Osteoblast (primary cell): ENCODE data around the gene POMT2. TPM values are rescaled to one million over a fixed set of nuclear protein-coding genes. Genes with fewer than 3 reads are reported as not detected.

Experiments
- DNase-seq: peaks from one replicate; pipeline ENCODE4 v3.0.0; 2011; ENCODE audit warnings: low spot score, mixed read lengths; ENCODE audit not compliant: insufficient read length; ENCODE audit errors: missing footprints
- H2AFZ ChIP-seq: 2 replicates; pipeline ENCODE4 v1.6.0; 2011; ENCODE audit warnings: mild to moderate bottlenecking, low read length
- H3K27ac ChIP-seq: 2 replicates; pipeline ENCODE4 v1.5.1; 2011; ENCODE audit warnings: mild to moderate bottlenecking, low read depth, low read length, moderate library complexity
- H3K27me3 ChIP-seq: 2 replicates; pipeline ENCODE4 v1.6.0; 2012; ENCODE audit warnings: mild to moderate bottlenecking, control low read depth, inconsistent platforms, low read length, moderate library complexity; ENCODE audit not compliant: insufficient read depth
- H3K36me3 ChIP-seq: 2 replicates; pipeline ENCODE4 v1.5.1; 2011; ENCODE audit warnings: mild to moderate bottlenecking, low read length, control low read depth, moderate library complexity; ENCODE audit not compliant: insufficient read depth
- H3K4me1 ChIP-seq: 2 replicates; pipeline ENCODE4 v1.5.1; 2011; ENCODE audit warnings: mild to moderate bottlenecking, low read length, control low read depth, moderate library complexity; ENCODE audit not compliant: insufficient read depth
- H3K4me2 ChIP-seq: 2 replicates; pipeline ENCODE4 v1.6.0; 2011; ENCODE audit warnings: mild to moderate bottlenecking, low read length; ENCODE audit not compliant: insufficient read depth
- H3K4me3 ChIP-seq: fragments of 200-600 bp; sonication (generic); 3 replicates; pipeline ENCODE4 v1.5.1; 2012; ENCODE audit warnings: mild to moderate bottlenecking, low read length, inconsistent platforms; ENCODE audit not compliant: insufficient read depth
- H3K79me2 ChIP-seq: 2 replicates; pipeline ENCODE4 v1.6.0; 2012; ENCODE audit warnings: mild to moderate bottlenecking, low read length, control low read depth, inconsistent platforms; ENCODE audit not compliant: insufficient read depth
- H3K9me3 ChIP-seq: 2 replicates; pipeline ENCODE4 v1.5.1; 2011; ENCODE audit warnings: low read depth, low read length, control low read depth
- H4K20me1 ChIP-seq: 2 replicates; pipeline ENCODE4 v1.6.0; 2012; ENCODE audit warnings: mild to moderate bottlenecking, low read length, control low read depth; ENCODE audit not compliant: insufficient read depth
- CTCF ChIP-seq: IDR thresholded peaks from 2 replicates; pipeline ENCODE4 v1.5.1; 2011; ENCODE audit warnings: mild to moderate bottlenecking, low read depth, low read length, moderate library complexity; ENCODE audit errors: extremely low read depth
- total RNA-seq: library from RNA; depleted of rRNA; stranded (reverse); fragments of >200 nt; gene quantifications from 2 replicates; pipeline ENCODE4 v1.2.3, GENCODE V29; 2012

POMT2 gene
- total RNA-seq, 1 donor = 11.6 TPM

GRCh38 chr14:77356899-77357298 lies 36.2 kb upstream of the POMT2 start:
- Histone ChIP-seq H3K4me2 (no peak overlapping the region), H3K27me3 (no peaks in the 10 kb centered on the region), H2AFZ (no peak overlapping the region), H3K4me3 (no peak overlapping the region), H3K36me3 (no peaks in the 10 kb centered on the region), H3K9me3 (no peaks in the 10 kb centered on the region), H4K20me1 (peaks cover 9% of the 10 kb centered on the region), H3K79me2 (peaks cover 2% of the 10 kb centered on the region), H3K27ac (no peak overlapping the region), H3K4me1 (peaks cover 3% of the 10 kb centered on the region)
- no peak for TF ChIP-seq CTCF
- no peak for DNase-seq

- Histone ChIP-seq H3K4me1 (peaks cover 3% of the 10 kb centered on the region), H2AFZ (no peak overlapping the region), H3K36me3 (no peaks in the 10 kb centered on the region), H3K27ac (no peak overlapping the region), H3K27me3 (no peaks in the 10 kb centered on the region), H3K9me3 (no peaks in the 10 kb centered on the region), H4K20me1 (peaks cover 9% of the 10 kb centered on the region), H3K4me3 (no peak overlapping the region), H3K79me2 (peaks cover 2% of the 10 kb centered on the region), H3K4me2 (no peak overlapping the region)
- TF ChIP-seq CTCF = no peak
- no peak for DNase-seq
Observed at GRCh38 chr14:77355811-77356210, 35.1 kb upstream of the POMT2 start.

- Histone ChIP-seq H3K79me2 (peaks cover 2% of the 10 kb centered on the region), H3K36me3 (no peaks in the 10 kb centered on the region), H3K9me3 (no peaks in the 10 kb centered on the region), H3K27ac (no peak overlapping the region), H2AFZ (no peak overlapping the region), H3K4me3 (no peak overlapping the region), H3K4me1 (peaks cover 3% of the 10 kb centered on the region), H4K20me1 (peaks cover 3% of the 10 kb centered on the region), H3K27me3 (no peaks in the 10 kb centered on the region), H3K4me2 (no peak overlapping the region)
- no peak for TF ChIP-seq CTCF
- no peak for DNase-seq
Observed at GRCh38 chr14:77353469-77354141, 32.9 kb upstream of the POMT2 start.

GRCh38 chr14:77347751-77348150 lies 27.1 kb upstream of the POMT2 start:
- H3K4me3 ChIP-seq = no peak overlapping the region
- no peaks in the 10 kb centered on the region for H3K79me2 ChIP-seq
- peaks cover 4% of the 10 kb centered on the region for H4K20me1 ChIP-seq
- H3K36me3 ChIP-seq = peaks cover 9% of the 10 kb centered on the region
- no peaks in the 10 kb centered on the region for H3K9me3 ChIP-seq
- no peak overlapping the region for H3K27ac ChIP-seq
- no peak for DNase-seq
- H2AFZ ChIP-seq = no peak overlapping the region
- no peaks in the 10 kb centered on the region for H3K27me3 ChIP-seq
- H3K4me1 ChIP-seq = no peaks in the 10 kb centered on the region
- H3K4me2 ChIP-seq = no peak overlapping the region
- TF ChIP-seq CTCF = no peak
